CD4-positive, alpha-beta T cell treated with Interleukin-15 for 4 hours (primary cell): ENCODE results near the gene COG4.
A peak's percentile ranks its signal among the peaks of the same experiment; 100 is the strongest.
"Not testable (repeated sequence)": the region's sequence is repeated elsewhere in the genome, so short reads cannot be mapped to it uniquely, and the experiment has no call there.

Experiments used
- DNase-seq: peaks from one replicate; pipeline ENCODE4 v3.0.0-alpha.2; 2020; ENCODE audit warnings: low spot score

Gene COG4

DNA sequence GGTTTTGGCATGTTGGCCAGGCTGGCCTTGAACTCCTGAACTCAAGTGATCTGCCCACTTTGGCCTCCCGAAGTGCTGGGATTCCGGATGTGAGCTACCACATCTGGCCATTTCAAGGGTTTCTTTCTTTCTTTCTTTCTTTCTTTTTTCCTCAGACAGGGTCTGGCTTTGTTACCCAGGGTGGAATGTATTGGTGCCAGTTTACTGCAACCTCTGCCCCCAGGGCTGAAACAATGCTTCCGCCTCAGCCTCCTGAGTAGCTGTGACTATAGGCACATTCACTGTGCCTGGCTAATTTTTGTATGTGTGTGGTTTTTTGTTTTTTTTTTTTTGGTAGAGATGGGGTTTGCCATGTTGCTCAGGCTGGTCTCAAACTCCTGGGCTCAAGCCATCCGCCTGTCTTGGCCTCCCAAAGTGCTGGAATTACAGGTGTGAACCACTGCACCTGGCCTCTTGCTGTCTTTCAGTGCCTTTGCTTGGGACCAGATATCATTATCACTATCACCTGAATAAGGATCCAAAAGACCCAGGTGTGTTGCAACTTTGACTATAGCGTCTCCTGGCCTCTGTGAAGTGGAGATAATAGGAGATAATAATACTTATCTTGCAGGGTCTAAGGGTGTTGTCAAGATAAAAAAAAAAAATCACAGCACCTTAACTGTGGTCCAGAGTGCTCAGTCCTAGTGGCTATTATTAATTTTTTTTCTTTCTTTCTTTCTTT lies 65.7 kb downstream of the COG4 start:
- no peak for DNase-seq

DNA sequence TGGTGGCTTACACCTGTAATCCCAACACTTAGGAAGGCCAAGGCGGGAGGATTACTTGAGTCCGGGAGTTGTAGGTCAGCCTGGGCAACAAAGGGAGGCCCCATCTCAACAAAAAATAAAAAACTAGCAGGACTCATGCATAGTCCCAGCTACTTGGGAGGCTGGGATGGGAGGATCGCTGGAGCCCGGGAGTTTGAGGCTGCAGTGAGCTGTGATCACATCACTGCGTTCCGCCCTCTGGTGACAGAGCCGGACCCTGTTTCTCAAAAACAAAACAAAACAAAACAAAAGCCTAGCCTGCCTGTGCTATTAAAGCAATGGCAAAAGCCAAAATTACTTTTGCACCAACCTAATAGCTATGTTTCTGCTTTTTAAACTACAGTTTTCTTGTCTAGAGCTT lies 67.4 kb downstream of the COG4 start:
- DNase-seq: no peak

DNA sequence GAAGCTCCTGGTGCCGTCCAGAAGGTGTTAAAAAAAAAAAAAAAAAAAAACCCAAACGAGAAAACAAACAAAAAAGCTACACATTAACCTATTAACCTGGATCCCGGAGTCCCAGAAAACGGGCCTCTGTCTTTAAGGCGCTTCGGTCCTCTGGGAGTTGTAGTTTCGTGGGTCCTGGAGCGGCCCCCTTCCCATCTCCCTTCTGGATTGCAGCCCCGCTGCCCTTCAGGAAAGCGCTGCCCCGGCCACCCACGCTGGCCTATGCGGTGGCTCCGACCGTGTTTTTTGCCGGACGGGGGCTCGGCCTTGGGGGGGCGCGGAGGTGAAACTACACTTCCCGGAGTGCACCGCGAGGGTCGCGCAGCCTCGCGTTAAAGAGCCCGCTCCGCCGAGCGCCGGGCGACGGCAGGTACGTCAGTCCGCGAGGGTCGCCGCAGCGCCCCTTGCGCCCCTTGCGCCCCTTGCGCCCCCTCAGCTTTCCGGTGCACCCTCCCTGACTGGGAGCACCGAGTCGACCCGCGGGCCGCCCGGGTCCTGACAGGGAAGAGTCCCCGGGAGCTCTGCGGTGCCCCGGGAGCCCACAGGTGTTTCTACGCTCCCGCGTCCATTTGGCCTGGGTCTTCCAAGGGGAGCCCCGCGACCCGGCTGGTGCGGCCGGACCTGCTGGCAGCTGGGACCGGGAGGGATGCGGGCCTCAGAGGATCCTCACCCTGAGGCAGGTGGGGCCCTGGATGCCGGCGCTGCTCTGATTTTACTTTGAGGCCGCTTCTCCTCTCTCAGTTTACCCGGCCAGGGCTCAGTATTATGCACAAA lies 68.9 kb downstream of the COG4 start, which contains the start of gene FCSK:
TSS of gene FCSK (plus strand) at position 374 of the 813 bp plus-strand sequence. CDS start 8,596 bp downstream, outside the sequence.
- peak; percentile 56 for DNase-seq

DNA sequence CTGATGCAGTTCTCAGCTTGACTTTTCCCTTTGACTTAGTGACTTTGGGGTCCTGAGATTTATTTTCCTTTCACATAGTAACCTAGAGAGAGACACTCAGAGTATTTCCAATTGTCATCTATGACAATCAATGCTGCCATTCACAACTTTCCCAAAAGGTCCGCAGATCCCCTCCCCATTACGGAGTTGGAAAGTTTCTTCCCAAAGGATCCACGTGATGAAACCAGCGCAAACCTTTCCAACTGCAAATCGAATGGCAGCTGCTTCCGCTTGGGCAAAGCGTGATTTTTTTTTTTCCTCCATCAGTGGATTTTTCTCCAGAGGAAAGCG lies 69.5 kb downstream of the COG4 start:
- no peak for DNase-seq

DNA sequence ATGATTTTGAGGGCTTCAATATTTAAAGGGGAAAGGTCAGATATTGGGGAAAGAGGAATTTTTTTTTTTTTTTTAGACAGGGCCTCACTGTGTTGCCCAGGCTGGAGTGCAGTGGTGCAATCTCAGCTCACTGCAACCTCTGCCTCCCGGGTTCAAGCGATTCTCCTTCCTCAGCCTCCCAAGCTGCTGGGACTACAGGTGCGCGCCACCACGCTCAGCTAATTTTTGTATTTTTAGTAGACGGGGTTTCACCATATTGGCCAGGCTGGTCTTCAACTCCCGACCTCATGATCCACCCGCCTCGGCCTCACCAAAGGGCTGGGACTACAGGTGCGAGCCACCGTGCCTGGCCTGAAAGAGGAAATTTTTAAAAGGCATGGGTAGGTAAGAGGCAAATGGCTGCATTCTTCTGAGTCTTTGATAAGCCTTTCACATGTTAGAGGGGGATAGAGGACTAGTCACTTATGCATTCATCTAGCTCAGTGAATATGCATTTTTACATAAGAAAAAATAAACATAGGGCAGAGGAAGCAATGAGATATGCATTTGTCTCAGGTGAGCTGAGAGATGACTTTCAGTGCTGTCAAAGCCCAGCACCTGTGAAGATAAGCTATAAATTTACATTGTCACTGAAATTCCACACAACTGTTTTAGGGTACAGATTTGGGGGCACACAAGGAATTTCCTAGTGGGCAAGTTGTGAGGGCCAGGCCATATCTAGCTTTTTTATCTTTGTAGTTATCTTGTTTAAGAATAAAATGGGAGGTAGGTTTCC lies 70.0 kb downstream of the COG4 start:
- DNase-seq: no peak

DNA sequence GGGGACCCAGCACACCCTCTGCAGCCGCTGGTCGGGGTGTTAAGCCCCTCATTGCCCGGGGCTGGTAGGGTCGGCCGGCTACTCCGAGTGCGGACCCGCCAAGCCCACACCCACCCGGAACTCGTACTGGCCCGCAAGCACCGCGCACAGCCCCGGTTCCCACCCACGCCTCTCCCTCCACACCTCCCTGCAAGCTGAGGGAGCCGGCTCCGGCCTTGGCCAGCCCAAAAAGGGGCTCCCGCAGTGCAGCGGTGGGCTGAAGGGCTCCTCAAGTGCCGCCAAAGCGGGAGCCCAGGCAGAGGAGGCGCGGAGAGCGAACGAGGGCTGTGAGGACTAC lies 72.4 kb downstream of the COG4 start:
- DNase-seq: not testable (repeated sequence)

DNA sequence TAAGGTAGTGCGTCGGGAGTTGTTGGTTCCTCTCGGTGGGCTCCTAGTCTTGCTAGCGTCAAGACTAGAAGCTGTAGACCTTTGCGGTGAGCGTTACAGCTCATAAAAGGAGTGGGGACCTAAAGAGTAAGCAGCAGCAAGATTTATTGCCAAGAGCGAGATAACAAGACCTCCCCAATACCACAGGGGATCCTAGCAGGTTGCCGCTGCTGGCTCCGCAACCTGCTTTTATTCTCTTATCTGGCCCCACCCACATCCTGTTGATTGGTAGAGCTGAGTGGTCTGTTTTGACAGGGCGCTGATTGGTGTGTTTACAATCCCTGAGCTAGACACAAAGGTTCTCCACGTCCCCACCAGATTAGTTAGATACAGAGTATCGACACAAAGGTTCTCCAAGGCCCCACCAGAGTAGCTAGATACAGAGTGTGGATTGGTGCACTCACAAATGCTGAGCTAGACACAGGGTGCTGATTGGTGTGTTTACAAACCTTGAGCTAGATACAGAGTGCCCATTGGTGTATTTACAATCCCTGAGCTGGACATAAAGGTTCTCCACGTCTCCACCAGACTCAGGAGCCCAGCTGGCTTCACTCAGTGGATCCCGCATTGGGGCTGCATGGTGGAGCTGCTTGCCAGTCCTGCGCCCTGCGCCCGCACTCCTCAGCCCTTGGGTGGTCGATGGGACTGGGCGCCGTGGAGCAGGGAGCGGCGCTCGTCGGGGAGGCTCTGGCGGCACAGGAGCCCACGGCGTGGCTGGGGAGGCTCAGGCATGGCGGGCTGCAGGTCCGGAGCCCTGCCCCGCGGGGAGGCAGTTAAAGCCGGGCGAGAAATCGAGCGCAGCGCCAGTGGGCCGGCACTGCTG lies 73.0 kb downstream of the COG4 start:
- not testable (repeated sequence) for DNase-seq

DNA sequence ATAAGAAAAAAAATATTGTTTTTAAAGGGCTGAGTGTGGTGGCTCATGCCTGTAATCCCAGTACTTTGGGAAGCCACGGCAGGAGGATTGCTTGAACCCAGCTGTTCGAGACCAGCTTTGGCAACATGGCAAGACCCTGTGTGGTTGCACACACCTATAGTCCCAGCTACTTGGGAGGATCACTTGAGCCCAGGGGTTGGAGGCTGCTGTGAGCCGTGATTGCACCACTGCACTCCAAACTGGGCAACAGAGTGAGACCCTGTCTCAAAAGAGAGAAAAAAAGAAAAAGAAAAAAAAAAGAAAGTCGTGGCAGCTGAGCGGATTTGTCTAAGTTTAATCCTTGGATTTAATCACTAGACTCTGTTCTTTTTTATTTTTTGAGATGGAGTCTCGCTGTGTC lies 75.3 kb downstream of the COG4 start:
- no peak for DNase-seq

DNA sequence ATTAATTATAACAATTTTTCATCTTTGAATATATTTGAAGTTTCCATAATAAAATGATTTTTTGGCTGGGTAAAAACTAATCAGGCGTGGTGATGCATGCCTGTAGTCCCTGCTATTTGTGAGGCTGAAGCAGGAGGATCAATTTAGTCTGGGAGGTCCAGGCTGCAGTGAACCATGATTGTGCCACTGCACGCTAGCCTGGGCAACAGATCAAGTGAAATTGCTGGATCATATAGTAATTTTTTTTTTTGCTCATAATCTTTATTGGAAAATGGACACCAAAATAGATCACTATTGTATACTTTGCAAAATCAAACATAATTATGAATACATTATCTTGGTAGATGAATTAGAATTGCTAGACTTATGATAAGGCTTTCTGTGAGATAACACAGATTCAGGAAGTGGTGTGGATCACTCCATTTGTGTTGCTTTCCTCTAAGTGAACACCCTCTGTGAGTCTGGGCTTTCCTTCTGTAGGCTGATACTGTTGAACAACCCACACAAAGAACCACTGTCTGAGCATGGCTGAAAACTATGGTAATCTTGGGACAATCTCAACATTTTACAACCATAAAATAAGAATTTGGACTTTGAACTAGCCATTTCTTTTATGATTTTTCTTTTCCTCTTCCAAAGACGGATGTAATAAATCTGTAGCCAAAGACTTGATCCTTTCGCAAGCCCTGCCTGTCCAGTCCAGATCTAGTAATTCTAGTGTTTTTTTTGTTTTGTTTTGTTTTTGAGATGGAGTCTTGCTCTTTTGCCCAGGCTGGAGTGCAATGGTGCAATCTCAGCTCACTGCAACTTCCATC lies 78.9 kb downstream of the COG4 start:
- no peak for DNase-seq

DNA sequence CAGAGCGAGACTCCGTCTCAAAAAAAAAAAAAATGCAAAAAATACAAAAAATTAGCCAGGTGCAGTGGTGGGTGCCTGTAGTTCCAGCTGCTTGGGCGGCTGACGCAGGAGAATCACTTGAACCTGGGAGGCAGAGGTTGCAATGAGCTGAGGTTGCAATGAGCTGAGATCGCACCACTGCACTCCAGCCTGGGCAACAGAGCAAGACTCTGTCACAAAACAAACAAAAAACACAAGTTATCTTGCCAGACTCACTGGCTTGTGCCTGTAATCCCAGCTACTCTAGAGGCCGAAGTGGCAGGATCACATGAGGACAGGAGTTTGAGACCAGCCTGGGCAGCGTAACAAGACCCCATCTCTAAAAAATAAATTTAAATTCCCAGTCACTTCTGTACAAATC lies 81.0 kb downstream of the COG4 start:
- DNase-seq: no peak

DNA sequence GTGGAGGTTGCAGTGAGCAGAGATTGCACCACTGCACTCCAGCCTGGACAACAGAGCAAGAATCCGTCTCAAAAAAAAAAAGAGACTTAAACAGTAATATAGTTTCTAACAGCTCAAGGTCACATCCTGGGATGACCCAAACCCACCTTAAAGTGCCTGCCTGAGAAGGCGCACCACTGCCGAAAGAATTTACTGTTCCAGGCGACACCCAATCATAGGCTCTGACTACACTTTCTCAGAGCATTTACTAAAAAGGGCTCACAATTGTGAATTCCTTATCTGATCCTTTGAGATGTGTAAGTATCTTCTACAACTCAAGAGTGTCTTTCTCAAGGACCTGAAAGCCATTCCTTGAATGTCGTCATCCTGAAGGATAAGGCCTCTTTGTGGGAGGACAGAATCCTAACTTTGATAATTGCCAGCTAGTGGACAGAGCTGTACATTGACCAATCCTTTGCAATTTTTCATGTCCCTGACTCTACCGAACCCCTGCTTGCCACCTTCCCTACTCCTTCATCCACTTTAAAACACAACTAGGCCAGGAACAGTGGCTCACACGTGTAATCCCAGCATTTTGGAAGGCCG lies 81.9 kb downstream of the COG4 start:
- DNase-seq: no peak

DNA sequence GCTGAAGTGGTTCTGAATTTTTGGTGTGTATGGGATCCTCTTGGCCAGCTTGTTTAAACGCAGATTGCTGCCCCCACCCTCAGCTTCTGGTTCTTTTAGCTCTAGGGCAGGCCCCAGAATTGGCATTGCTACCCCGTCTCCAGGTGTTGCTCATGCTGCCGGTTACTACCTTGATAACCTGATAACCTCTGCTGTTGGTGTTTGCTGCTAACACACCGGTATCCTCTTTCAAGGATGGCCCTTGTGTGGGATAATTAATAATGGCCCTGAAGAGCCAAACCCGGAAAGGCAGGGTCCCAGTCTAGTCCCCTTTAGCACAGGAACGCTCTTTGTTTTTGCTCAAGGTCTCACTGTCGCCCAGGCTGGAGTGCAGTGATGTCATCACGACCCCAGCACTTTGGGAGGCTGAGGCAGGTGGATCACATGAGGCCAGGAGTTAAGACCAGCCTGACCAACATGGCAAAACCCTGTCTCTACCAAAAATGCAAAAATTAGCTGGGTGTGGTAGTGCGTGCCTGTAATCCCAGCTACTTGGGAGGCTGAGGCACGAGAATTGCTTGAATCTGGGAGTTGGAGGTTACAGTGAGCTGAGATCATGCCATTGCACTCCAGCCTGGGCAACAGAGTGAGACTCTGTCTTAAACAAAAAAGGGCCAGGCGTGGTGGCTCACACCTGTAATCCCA lies 83.2 kb downstream of the COG4 start:
- DNase-seq: no peak

DNA sequence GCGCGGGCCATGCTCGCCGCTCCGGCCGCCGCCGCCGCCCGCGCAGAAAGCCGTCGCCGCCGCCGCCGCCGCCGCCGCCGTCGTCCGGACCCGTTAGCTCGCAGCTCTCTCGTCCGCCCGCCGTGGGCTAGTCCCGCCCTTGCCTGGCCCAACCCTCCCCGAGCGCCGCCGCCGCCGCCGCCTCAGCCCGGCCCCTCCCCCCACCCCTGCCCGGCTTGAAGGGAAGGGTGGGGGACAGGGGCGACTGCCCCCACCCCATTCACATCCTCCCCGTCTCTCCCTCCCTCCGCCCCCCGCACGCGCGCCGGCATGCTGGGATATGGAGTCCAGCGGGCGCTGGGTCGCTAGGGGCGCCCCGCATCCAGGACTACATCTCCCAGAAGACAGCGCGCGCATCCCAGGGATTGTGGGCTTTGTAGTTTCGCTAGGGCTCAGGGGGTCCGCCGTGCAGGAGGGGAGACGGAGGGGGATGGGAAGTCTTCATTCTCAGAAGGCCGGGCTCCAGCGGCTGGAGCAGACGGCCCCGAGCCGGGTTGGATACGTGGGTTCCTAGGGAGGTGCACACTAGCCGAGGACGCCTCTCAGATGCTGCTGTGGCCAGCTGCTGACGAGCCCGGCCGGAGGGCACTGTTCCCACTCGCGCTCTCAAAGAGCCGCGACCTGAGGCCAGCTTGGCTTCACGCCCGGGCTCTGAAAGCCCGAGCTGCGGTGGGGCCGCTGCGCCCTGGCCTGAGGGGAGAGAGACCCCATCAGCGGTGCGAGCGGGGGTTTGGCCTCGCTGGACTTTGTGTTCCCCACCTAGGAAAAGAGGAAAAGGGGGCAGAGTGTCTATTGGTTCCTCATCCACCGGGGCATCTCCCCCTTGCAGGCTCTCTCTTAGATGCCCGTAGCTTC lies 84.1 kb downstream of the COG4 start, which contains the start of gene ST3GAL2:
TSS of gene ST3GAL2 (minus strand) at position 132 of the 894 bp plus-strand sequence. CDS start 40,570 bp downstream, outside the sequence.
- DNase-seq: peak; percentile 95

DNA sequence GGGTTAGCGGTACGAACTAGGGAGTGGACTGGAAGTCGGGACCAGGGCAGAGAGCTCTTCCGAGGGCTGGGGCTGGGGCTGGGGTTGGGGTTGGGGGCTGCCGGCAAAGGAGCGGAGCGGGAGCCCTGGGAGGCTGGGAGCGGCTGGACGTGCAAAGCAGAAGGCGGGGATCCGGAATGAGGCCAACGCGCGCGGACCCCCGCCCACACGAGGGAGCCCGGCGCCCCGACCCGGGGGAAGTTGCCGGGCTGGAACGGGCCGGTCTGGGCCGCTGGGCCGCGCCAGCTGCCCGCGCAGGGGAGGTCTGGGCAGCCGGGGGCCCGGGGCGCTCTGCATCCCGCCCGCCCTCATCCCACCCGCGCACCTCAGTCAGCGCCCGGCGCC lies 84.8 kb downstream of the COG4 start:
- no peak for DNase-seq

DNA sequence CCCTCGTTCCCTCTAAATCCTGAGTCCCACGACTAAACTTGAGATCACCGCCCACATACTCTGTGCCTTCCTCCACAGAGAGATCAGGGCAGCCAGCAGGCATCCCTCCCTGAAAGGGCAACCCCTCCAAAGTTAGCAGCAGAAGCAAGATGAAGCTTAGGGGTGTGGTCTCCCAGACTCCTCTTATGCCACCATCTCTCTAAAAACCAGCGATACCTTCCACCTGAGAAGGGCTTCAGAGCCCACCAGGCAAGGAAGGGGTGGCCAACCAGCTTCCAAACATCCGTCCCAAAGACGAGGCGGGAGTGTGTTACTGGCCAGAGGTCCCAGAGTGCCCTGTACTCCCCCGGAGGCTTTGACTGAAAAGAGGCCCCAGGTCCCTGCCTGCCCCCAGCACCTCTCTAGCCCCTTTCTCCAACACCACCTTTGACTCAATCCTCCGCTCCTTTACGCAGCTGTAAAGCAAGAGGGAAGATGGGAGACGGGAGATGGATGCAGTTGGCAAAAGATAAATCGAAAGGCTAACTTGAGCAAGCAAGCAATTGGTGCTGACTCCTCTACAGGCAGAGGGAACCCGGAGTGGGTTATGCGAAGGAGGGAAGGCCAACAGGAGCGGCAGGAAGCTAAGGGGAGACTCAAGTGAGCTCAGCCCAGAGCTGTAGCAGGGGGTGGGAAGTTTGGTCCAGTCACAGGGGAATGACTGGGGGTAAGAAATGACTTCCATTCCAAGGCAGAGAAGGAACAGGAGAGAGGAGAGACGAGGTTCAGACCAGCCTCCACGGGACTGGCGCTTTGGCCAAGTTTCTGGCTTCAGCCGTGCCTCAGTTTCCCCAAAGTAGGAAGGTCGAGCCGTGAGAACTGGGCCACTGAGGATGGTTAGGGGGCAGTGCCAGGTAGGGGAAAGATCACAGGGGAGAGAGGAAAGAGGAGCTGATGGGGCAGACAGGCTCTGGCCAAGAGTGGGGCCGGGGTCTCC lies 85.5 kb downstream of the COG4 start:
- DNase-seq: no peak

DNA sequence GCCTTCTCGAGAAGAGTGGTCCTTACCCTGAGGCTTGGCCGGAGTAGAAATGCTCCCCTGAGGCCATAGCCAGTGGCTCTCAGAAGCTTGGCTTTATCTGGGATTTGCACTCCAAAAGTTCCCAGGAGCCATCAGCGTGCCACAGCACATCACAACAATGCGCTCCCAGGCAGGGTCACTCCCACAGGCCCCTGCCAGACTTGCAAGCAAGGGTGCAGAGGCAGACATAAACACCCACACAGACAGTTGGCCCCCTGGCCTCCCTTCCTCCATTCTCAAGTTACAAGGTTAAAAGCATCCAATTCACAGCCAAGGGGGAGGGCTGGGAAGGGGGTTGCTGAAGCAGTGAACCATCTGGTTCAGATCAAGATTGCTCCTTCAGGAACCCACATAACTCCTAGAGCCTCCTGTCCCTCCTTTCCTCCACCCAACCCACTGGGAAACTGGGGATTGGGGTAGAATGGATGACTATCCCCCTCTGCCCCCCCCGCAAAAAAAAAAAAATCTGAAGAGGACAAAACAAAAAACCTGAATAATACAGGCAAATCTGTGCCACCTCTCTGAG lies 86.3 kb downstream of the COG4 start:
- no peak for DNase-seq

DNA sequence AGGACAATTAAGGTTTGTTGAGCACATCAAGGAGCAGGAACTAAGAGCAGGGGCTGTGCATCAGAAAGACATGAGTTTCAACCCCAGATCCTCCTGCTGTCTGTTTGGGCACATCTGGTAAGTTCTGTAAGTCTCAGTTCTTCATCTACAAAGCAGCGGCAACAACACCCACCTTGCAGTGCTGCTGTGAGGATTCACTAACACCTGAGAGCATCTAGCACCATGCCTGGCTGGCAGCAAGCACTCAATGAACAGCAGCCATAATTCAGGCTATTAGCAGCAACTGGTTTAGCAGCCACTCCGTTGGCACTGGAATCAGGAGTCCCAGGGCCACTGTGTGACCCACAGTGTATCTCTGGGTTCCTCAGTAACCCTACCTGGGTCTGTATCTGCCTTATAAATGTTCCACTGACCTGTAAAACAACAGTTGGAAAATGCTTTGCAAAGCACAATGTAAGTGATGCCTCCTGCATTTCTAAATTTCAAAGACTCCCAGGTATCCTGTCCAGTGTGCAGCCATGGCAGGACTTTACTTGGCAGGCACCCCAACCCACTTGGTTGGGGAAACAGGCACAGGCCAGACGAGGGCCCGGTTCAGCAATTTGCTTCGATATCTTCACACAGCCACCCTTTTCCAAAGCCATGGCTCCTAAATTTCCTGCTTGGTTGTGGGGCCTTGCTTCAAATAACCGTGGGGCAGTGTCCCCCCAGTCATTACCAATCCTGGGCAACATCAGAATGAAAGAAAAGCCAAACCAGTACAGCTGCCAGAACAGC lies 88.7 kb downstream of the COG4 start:
- DNase-seq: no peak
